Tibial nerve (tissue), 4 donors: Measurements from ENCODE around the gene CLMN. TPM values are rescaled to one million over a fixed set of nuclear protein-coding genes. Genes with fewer than 3 reads are reported as not detected.
A peak's percentile ranks its signal among the peaks of the same experiment; 100 is the strongest.

Experiments
- DNase-seq, 2 donors: peaks; one replicate each; pipeline ENCODE4 v3.0.0-alpha.2; 2019; ENCODE audit warnings: low spot score in 2 of 2
- H3K27ac ChIP-seq, 4 donors: fragments of 200-600 bp; sonication (generic) in 3 of 4; one replicate each; pipeline ENCODE4 v1.5.1; 2017 to 2019; ENCODE audit warnings: mild to moderate bottlenecking in 1 of 4
- H3K27me3 ChIP-seq, 2 donors: fragments of 200-600 bp; sonication (generic) in 1 of 2; one replicate each; pipeline versions ENCODE4 v1.5.1 to v1.6.0; 2017 to 2019
- H3K36me3 ChIP-seq, 3 donors: fragments of 200-600 bp; sonication (generic); one replicate each; pipeline ENCODE4 v1.5.1; 2018 to 2019
- H3K4me1 ChIP-seq, 4 donors: fragments of 200-600 bp; sonication (generic) in 3 of 4; one replicate each; pipeline ENCODE4 v1.5.1; 2017 to 2019
- H3K4me3 ChIP-seq, 4 donors: fragments of 200-600 bp; sonication (generic) in 3 of 4; one replicate each; pipeline ENCODE4 v1.5.1; 2017 to 2019; ENCODE audit warnings: mild to moderate bottlenecking in 1 of 4, moderate library complexity in 1 of 4
- H3K9me3 ChIP-seq, 4 donors: fragments of 200-600 bp; sonication (generic) in 3 of 4; one replicate each; pipeline ENCODE4 v1.5.1; 2017 to 2019
- EP300 ChIP-seq, 2 donors: sonication (generic); formaldehyde crosslinking; IDR thresholded peaks; one replicate each; pipeline ENCODE4 v1.6.1; 2017; ENCODE audit warnings: antibody characterized with exemption in 2 of 2, mild to moderate bottlenecking in 1 of 2
- POLR2A ChIP-seq, 2 donors: fragments of 450-650 bp; IDR thresholded peaks; one replicate each; pipeline ENCODE4 v1.6.1; 2017; ENCODE audit warnings: antibody characterized with exemption in 2 of 2, mild to moderate bottlenecking in 2 of 2, moderate library complexity in 2 of 2
- WGBS, 2 donors: methylation state at CpG; one replicate each; pipeline ENCODE4 v1.1.5; 2018; 5-methylcytosine and 5-hydroxymethylcytosine counted together
- total RNA-seq, 4 donors: library from RNA; depleted of rRNA; stranded (reverse); fragments of >200 nt; gene quantifications; one replicate each; pipeline ENCODE4 v1.1.0, GENCODE V29; 2016
- TF ChIP-seq, protein P1 (sequence below), 5 experiments: fragments of 200-600 bp in 3 of 5; fragments of 450-650 bp in 2 of 5; sonication (generic) in 3 of 5; IDR thresholded peaks; one replicate each; pipeline ENCODE4 v1.5.1; 2016 to 2019; ENCODE audit warnings: antibody characterized with exemption in 5 of 5, mild to moderate bottlenecking in 3 of 5, moderate library complexity in 2 of 5

Gene CLMN
- total RNA-seq, 4 donors from 2014 or later: 31.2 to 49.8 (median 40.9) TPM

- TF ChIP-seq, protein P1, sequence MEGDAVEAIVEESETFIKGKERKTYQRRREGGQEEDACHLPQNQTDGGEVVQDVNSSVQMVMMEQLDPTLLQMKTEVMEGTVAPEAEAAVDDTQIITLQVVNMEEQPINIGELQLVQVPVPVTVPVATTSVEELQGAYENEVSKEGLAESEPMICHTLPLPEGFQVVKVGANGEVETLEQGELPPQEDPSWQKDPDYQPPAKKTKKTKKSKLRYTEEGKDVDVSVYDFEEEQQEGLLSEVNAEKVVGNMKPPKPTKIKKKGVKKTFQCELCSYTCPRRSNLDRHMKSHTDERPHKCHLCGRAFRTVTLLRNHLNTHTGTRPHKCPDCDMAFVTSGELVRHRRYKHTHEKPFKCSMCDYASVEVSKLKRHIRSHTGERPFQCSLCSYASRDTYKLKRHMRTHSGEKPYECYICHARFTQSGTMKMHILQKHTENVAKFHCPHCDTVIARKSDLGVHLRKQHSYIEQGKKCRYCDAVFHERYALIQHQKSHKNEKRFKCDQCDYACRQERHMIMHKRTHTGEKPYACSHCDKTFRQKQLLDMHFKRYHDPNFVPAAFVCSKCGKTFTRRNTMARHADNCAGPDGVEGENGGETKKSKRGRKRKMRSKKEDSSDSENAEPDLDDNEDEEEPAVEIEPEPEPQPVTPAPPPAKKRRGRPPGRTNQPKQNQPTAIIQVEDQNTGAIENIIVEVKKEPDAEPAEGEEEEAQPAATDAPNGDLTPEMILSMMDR (IDR thresholded peaks at IDR 0.05): no peak
- TF ChIP-seq EP300 (IDR thresholded peaks at IDR 0.05) (no peak), POLR2A (IDR thresholded peaks at IDR 0.05) (no peak)
- Histone ChIP-seq H3K4me1 (peaks cover 0 to 79% (median 25%) of the 10 kb centered on the region in 4 donors), H3K27ac (peak overlapping the region in 1 of 4 donors; percentile 84), H3K4me3 (no peak overlapping the region), H3K9me3 (peaks cover 0 to 8% (median 0%) of the 10 kb centered on the region in 4 donors), H3K36me3 (no peaks in the 10 kb centered on the region), H3K27me3 (no peaks in the 10 kb centered on the region)
- no peak for DNase-seq
- WGBS, 2 donors: 81 to 88% methylated on average over 10 of the region's 10 CpGs
Observed at GRCh38 chr14:95146079-95146771, 173.5 kb downstream of the CLMN start.

DNA sequence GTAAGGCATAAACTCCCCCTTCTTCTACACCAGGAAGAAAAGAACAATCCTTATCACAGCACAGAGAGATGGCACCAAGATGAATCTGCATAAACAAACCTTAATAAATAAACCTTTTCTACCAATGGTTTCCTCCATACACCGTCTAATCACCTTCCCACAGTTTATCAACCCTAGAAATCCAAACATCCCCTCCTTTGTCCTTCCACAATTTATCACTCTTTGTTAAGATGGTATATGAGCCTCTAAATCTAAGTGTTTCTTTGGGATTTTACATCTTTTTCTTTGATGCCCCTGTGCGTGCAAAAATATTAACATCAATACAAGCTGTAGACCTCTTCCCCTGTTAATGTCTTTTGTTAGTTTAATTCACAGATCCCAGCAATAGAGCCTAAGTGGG is 174.9 kb downstream of the CLMN start:
- DNase-seq: no peak
- H3K9me3 ChIP-seq: peaks cover 0 to 8% (median 0%) of the 10 kb centered on the region in 4 donors
- no peaks in the 10 kb centered on the region for H3K36me3 ChIP-seq
- no peaks in the 10 kb centered on the region for H3K27me3 ChIP-seq
- H3K27ac ChIP-seq: peak overlapping the region in 2 of 4 donors; percentile 84 to 85
- 84 to 91% methylated on average over 2 of the region's 2 CpGs for WGBS, 2 donors
- no peak overlapping the region for H3K4me3 ChIP-seq
- peaks cover 0 to 79% (median 34%) of the 10 kb centered on the region in 4 donors for H3K4me1 ChIP-seq
- TF ChIP-seq EP300 (IDR thresholded peaks at IDR 0.05) (no peak), POLR2A (IDR thresholded peaks at IDR 0.05) (no peak)
- TF ChIP-seq, protein P1 (IDR thresholded peaks at IDR 0.05): no peak

- H3K27ac ChIP-seq: peak overlapping the region; percentile 71 to 85 (median 78)
- no peaks in the 10 kb centered on the region for H3K27me3 ChIP-seq
- TF ChIP-seq, protein P1 (IDR thresholded peaks at IDR 0.05): no peak
- no peak for TF ChIP-seq EP300 (IDR thresholded peaks at IDR 0.05)
- no peak for TF ChIP-seq POLR2A (IDR thresholded peaks at IDR 0.05)
- 60 to 64% methylated on average over 4 of the region's 4 CpGs for WGBS, 2 donors
- peak overlapping the region in 3 of 4 donors; percentile 16 to 32 (median 18) for H3K4me3 ChIP-seq
- H3K9me3 ChIP-seq: peaks cover 0 to 8% (median 0%) of the 10 kb centered on the region in 4 donors
- DNase-seq: no peak
- peaks cover 0 to 80% (median 40%) of the 10 kb centered on the region in 4 donors for H3K4me1 ChIP-seq
- H3K36me3 ChIP-seq: no peaks in the 10 kb centered on the region
Observed at GRCh38 chr14:95143808-95144620, 175.7 kb downstream of the CLMN start.

GRCh38 chr14:95142208-95142607 is 177.5 kb downstream of the CLMN start:
- Histone ChIP-seq H3K27ac (peak overlapping the region in 2 of 4 donors; percentile 84 to 85), H3K4me3 (no peak overlapping the region), H3K9me3 (peaks cover 0 to 8% (median 0%) of the 10 kb centered on the region in 4 donors), H3K36me3 (no peaks in the 10 kb centered on the region), H3K4me1 (peaks cover 0 to 79% (median 44%) of the 10 kb centered on the region in 4 donors), H3K27me3 (no peaks in the 10 kb centered on the region)
- TF ChIP-seq EP300 (IDR thresholded peaks at IDR 0.05) (no peak), POLR2A (IDR thresholded peaks at IDR 0.05) (no peak)
- TF ChIP-seq, protein P1 (IDR thresholded peaks at IDR 0.05): no peak
- WGBS, 2 donors: 95 to 99% methylated on average over 2 of the region's 2 CpGs
- no peak for DNase-seq
